Stimulated activated CD8-positive, alpha-beta memory T cell treated with anti-CD3 and anti-CD28 coated beads, Interleukin-12 subunit alpha, Interleukin-12 subunit beta, amount 100 ng/mL, for 24 hours (primary cell): ENCODE measurements around the gene PRSS50.
"Not testable (repeated sequence)": the region's sequence is repeated elsewhere in the genome, so short reads cannot be mapped to it uniquely, and the experiment has no call there.

Experiments
- DNase-seq: peaks from one replicate; pipeline ENCODE4 v3.0.0-alpha.2; 2020; ENCODE audit errors: extremely low read depth

PRSS50 gene, protein sequence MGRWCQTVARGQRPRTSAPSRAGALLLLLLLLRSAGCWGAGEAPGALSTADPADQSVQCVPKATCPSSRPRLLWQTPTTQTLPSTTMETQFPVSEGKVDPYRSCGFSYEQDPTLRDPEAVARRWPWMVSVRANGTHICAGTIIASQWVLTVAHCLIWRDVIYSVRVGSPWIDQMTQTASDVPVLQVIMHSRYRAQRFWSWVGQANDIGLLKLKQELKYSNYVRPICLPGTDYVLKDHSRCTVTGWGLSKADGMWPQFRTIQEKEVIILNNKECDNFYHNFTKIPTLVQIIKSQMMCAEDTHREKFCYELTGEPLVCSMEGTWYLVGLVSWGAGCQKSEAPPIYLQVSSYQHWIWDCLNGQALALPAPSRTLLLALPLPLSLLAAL

GRCh38 chr3:46717447-46718231 lies at the start of gene PRSS50:
Gene PRSS50, minus strand, starts transcription at chr3:46717869. Its CDS starts 45 bp downstream, at chr3:46717824.
- DNase-seq = no peak

- DNase-seq = no peak
Measured at GRCh38 chr3:46764206-46764605, 46.5 kb upstream of the PRSS50 start.

GRCh38 chr3:46763178-46763577 lies 45.5 kb upstream of the PRSS50 start:
- DNase-seq = no peak

DNA sequence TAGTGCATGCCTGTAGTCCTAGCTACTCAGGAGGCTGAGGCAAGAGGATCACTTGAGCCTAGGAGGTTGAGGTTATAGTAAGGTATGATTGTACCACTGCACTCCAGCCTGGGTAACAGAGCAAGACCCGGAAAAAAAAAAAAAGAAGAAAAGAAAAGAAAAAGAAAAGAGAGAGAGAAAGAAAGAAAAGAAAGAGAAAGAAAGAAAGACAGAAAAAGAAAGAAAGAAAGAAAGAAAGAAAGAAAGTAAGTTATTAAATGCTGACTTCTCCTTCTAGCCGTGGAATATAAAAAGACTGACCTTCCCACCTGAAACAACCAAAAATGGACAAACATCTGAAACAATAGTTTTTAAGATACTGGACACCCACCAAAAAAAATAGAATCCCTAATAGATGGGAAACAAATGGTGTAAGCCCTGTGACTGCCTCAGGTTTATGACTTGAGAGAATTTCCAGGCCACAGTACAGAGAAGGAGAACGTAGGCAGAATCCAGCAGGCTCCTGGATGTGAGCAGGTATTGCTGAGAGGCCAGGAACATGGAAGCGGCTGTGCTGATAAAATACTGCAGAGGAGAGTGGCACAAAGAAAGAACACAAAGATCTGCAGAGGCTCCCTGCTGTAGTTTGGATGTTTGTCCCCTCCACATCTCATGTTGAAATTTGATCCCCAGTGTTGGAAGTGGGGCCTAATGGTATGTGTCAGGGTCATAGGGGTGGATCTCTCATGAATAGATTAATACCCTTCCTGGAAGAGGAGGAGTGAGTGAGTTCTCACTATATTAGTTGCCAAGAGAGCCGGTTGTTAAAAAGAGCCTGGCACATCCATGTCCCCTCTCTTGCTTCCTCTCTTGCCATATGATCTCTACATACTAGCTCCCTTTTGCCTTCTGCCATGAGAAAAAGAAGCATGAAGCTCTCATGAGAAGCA lies 41.8 kb upstream of the PRSS50 start:
- no peak for DNase-seq

DNA sequence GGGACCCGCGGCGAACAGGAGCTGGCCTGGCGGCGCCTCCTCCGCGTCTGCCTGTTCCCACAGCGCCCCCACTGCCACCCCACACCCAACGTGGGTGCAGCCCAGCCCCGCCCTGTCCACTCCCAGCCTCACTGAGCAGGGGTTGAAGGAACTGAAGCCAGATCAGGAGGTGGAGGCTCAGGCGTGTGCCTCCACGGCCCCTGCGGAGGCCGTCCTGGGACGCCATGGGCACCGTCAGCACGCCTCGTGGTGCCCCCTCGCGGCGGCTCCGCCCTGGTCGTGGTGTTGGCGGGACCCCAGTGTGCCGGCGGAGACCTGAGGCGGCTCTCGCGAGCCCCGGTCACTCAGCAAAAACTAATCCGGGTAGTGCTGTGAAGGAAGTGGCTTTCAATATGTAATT lies 39.0 kb upstream of the PRSS50 start:
- no peak for DNase-seq

- no peak for DNase-seq
Measured at GRCh38 chr3:46755646-46756045, 38.0 kb upstream of the PRSS50 start.

DNA sequence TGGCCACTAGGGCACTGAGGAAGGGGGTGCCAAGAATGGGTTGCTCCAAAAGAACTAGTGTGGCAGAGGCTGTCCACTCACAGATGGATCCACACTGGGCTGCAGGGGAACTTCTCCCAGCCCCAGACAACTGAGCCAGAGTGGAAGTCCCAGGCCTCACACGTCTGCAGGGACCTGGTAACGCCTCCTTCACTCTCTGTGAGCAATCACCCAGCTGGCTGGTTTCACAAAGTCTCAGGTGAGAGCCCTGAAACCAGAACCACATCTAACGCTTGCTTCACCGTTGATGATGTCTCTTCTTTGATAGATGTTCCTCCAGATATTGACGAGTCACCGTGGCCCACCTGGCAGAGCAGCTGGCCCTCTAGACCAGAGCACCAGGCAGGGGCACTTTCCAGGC lies 35.5 kb upstream of the PRSS50 start:
- not testable (repeated sequence) for DNase-seq

DNA sequence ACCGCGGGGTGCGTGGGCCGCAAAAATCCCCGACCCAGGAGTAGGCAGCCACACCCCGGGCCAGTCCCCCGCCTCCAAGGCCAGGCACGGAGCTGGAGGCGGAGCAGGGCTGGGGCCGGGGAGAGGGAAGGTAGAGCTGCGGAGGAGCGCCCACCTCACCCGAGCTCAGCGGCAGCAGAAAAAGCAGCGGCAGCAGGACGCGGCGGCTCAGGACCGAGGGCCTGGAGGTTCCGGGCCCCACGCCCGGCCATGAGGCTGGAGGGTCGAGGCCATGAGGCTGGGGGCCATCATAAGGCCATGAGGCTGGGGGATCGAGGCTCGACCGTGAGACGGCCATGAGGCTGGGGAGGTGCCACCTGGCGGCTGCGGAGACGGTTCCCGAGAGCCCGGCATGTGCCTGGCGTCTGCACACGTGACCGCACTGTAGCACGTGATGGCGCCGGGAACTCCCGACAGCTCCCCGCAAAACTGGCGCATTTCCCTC lies 32.9 kb upstream of the PRSS50 start:
- no peak for DNase-seq

DNA sequence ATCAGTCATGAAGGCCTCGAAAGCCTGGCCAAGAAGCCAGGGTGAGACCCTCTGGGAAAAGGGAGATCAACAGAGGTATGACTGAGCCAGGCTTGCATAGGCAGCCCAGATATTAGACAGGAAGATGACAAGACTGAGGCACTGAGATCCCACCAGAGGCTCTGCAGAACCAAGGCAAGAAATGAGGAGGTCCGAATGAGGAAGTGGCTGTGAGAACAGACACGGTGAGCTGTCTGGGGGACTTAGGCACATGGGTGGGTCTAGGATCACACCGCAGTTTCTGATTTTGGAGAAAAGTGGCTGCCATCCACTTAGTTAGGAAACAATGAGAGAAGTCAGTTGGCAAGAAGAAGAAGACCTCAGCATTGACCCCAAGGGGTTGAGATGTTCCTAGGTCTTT lies 31.5 kb upstream of the PRSS50 start:
- no peak for DNase-seq

- no peak for DNase-seq
Measured at GRCh38 chr3:46748170-46748569, 30.5 kb upstream of the PRSS50 start.

GRCh38 chr3:46746711-46747110 lies 29.0 kb upstream of the PRSS50 start:
- DNase-seq = no peak

- DNase-seq = no peak
Measured at GRCh38 chr3:46742992-46743585, 25.4 kb upstream of the PRSS50 start.

DNA sequence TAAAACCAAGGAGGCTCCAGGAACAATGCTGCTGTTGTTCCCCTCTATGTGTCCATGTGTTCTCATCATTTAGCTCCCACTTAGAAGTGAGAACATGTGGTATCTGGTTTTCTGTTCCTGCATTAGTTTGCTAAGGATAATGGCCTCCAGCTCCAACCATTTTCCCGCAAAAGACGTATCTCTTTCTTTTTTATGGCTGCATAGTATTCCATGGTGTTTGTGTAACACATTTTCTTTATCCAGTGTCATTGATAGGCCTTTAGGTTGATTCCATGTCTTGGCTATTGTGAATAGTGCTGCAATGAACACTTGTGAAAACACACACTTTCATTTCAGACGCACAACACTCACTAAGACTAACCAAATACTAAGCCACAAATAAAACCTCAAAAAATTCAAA lies 21.9 kb upstream of the PRSS50 start:
- not testable (repeated sequence) for DNase-seq

DNA sequence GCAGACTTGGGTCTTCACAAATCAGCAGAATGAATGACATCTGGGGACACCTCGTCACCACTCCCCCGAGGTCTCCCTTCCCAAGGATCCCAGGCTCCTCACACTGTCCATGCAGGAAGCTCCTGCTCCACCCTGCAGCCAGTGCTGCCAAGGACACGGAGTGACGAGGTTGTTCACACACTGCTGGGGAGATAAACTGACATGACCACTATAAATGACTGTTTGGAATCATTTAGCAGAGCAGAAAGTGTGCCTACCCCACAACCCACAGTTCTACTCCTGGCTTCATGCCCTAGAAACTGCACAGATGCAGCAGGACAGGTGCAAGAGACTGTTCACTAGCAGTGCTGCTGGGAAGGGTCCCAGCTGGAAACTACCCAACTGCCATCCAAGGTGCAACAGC lies 19.7 kb upstream of the PRSS50 start:
- no peak for DNase-seq

DNA sequence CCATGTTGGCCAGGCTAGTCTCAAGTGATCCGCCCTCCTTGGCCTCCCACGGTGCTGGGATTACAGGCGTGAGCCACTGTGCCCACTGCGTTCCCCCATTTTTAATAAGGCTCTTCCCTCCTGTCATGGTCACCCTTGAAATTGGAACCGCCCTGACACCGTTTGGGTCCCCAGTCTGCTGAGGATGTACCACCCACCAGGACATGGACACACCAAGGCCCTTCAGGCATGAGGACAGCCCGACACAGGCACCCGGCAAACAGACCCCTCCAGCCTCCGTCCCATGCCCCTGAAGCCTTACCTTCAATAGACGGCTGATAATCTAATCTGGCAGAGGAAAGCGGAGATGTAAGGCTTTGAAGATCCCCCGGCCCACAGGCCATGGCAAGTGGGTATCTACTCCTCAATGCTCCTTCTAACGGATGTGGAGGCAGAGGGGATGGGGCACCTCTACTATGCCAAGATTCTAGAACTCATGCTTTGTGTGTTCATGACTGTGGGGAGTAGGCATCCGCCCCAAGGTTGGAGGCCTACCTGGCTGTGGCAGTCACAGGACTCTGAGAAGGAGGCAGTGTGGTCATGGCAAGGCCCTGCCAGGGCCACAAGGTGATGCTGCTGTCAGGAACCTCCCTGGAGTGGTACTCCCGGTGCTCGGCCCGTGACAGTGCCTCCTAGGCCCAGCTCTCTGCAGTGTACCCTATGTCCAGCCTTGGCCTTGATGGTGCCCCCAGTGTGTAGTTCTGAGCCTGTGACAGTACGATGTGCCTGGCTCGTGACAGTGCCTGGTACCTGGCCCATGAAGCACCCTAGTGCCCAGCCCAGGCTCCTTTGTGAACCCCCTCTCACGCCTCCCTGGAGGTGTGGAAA lies 18.6 kb upstream of the PRSS50 start:
- no peak for DNase-seq

- no peak for DNase-seq
Measured at GRCh38 chr3:46734773-46735172, 17.1 kb upstream of the PRSS50 start.

DNA sequence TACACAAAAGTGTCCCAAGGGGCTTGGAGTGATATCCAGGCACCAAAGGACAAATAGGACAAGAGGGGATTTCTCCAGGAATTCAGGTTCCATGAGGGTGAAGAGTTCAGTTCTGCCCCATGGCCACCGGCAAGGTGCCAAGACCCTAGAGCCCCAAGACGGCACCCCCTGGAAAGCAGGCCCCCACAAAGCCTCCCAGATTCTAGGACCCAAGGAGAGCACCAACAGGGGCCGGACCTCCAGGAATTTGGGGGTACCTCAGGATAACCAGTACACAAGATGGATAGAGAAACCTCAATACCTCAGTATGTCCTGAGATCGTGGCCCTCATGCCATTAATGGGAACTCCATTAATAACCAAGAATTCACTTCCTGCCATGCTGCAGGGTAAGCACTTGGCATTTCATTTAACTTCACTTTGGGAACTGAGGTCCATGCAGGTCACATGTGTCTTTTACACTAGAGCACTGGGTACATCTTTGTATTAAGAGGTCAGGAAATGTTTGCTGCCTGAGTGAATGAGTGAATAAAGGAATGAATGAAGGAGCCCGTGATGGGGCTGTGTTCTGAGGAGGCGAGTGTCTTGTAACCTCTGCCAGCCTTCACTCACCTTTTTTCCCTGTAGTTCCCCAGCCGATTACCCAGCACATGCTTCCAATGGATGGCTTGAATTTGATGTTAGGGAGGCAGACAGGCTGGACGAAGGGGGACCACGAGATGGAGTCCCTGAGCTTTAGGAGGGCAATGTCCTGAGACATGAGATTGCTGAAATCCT lies 15.5 kb upstream of the PRSS50 start:
- DNase-seq = no peak

DNA sequence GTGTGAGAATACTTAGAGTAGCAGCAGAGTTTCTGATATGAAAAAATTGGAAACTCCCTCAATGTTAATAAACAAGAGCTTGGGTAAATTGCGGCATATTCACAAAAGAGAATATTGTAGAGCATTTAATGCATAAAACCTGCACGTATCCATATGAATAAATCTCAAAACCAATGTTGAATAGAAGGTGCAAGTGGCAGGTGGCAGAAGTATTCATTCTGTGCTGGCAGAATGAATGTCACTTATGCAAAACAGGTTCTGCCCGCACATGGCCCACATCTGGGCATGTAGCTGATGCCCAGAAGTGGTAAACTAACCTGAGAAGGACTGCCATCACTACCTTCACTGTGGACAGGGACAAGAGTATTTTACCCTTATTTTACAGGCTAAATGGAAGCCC lies 14.1 kb upstream of the PRSS50 start:
- no peak for DNase-seq

DNA sequence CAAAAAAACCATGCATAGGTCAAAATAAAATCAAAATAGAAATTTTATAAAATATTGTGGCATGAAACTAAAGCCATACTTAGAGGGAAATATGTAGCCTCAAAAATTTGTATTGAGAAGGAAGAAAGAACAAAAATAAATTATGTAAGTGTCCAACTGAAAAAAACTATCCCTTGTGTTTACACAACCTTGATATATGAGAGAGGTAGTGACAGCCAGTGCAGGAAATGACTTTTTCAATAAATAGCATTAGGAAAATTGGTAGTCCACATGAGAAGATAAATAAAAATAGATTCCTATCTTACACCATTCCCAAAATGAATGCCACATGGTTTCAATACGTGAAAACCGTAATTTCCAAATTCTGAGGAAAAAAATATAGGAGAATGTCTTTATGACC lies 13.2 kb upstream of the PRSS50 start:
- DNase-seq = no peak

DNA sequence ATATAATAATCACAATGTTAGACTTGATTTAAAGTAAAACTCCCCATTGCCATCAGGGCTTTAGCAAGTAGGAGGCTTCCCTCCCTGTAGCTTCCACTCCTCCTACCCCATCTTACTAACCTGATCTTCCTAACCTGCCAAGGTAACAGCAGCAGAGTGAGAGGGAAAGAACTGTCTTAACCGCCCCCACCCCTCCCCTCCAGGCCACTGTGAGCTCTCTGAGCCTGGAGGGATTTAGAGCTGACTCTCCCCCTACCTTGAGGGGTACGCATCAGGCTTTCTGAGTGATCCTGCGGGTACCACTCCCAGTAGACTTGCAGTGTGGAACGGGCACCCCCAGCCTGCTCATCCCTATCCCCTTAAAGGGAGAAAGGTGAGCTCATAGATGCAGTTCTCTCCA lies 11.4 kb upstream of the PRSS50 start:
- DNase-seq = no peak
